ENCODE results near the gene ITGA8.
"Not testable (repeated sequence)": the region's sequence is repeated elsewhere in the genome, so short reads cannot be mapped to it uniquely, and the experiment has no call there.

ITGA8 gene

GRCh38 chr10:15557168-15557567 is 162.6 kb downstream of the ITGA8 start:
- not testable (repeated sequence) for DNase-seq (ENCODE audit: low read depth in 2 of 2)

- DNase-seq (ENCODE audit: low read depth in 2 of 2), result no peak
Measured at GRCh38 chr10:15550950-15551349, 168.8 kb downstream of the ITGA8 start.

GRCh38 chr10:15548331-15548730 is 171.4 kb downstream of the ITGA8 start:
- DNase-seq (ENCODE audit: low read depth in 2 of 2), result no peak

- no peak for DNase-seq (ENCODE audit: low read depth in 2 of 2)
Measured at GRCh38 chr10:15546606-15547005, 173.1 kb downstream of the ITGA8 start.

- no peak for DNase-seq (ENCODE audit: low read depth in 2 of 2)
Measured at GRCh38 chr10:15545884-15546283, 173.8 kb downstream of the ITGA8 start.

GRCh38 chr10:15545266-15545665 is 174.5 kb downstream of the ITGA8 start:
- DNase-seq (ENCODE audit: low read depth in 2 of 2), result no peak

- no peak for DNase-seq (ENCODE audit: low read depth in 2 of 2)
Measured at GRCh38 chr10:15543994-15544393, 175.7 kb downstream of the ITGA8 start.

- DNase-seq (ENCODE audit: low read depth in 2 of 2), result no peak
Measured at GRCh38 chr10:15542817-15543216, 176.9 kb downstream of the ITGA8 start.

GRCh38 chr10:15541376-15541775 is 178.3 kb downstream of the ITGA8 start:
- no peak for DNase-seq (ENCODE audit: low read depth in 2 of 2)

GRCh38 chr10:15540727-15541126 is 179.0 kb downstream of the ITGA8 start:
- no peak for DNase-seq (ENCODE audit: low read depth in 2 of 2)

GRCh38 chr10:15539262-15539661 is 180.5 kb downstream of the ITGA8 start:
- no peak for DNase-seq (ENCODE audit: low read depth in 2 of 2)

GRCh38 chr10:15534928-15535538 is 184.7 kb downstream of the ITGA8 start:
- DNase-seq (ENCODE audit: low read depth in 2 of 2), result not testable (repeated sequence)

GRCh38 chr10:15531927-15532722 is 187.6 kb downstream of the ITGA8 start:
- no peak for DNase-seq (ENCODE audit: low read depth in 2 of 2)

- no peak for DNase-seq (ENCODE audit: low read depth in 2 of 2)
Measured at GRCh38 chr10:15528859-15529239, 190.9 kb downstream of the ITGA8 start.

- DNase-seq (ENCODE audit: low read depth in 2 of 2), result no peak
Measured at GRCh38 chr10:15526754-15527153, 193.0 kb downstream of the ITGA8 start.

- DNase-seq (ENCODE audit: low read depth in 2 of 2), result no peak
Measured at GRCh38 chr10:15521328-15521903, 198.3 kb downstream of the ITGA8 start.

GRCh38 chr10:15518250-15518649 is 201.5 kb downstream of the ITGA8 start:
- no peak for DNase-seq (ENCODE audit: low read depth in 2 of 2)

- DNase-seq (ENCODE audit: low read depth in 2 of 2), result no peak
Measured at GRCh38 chr10:15516256-15517085, 203.3 kb downstream of the ITGA8 start.

GRCh38 chr10:15515202-15515601 is 204.5 kb downstream of the ITGA8 start:
- no peak for DNase-seq (ENCODE audit: low read depth in 2 of 2)

GRCh38 chr10:15510963-15511362 is 208.8 kb downstream of the ITGA8 start:
- no peak for DNase-seq (ENCODE audit: low read depth in 2 of 2)

- no peak for DNase-seq (ENCODE audit: low read depth in 2 of 2)
Measured at GRCh38 chr10:15505329-15505728, 214.4 kb downstream of the ITGA8 start.
